Fibroblast of villous mesenchyme (primary cell): ENCODE measurements around the gene IRF6. TPM values are rescaled to one million over a fixed set of nuclear protein-coding genes. Genes with fewer than 3 reads are reported as not detected.

Experiments used
- DNase-seq: peaks from one replicate; pipeline ENCODE4 v3.0.0-alpha.2; 2010; ENCODE audit warnings: low read depth
- H3K4me3 ChIP-seq: 2 replicates; pipeline ENCODE4 v1.5.1; 2011; ENCODE audit warnings: low read depth, mild to moderate bottlenecking, low read length
- total RNA-seq: library from RNA; depleted of rRNA; stranded (reverse); fragments of >200 nt; gene quantifications from 2 replicates; pipeline ENCODE4 v1.2.3, GENCODE V29; 2012
- TF ChIP-seq, protein P1 (sequence below): IDR thresholded peaks from 2 replicates; pipeline ENCODE4 v1.5.1; 2012; ENCODE audit warnings: low read depth, mild to moderate bottlenecking, low read length; ENCODE audit not compliant: insufficient read depth

Gene IRF6
- total RNA-seq, 1 donor, result under 0.01 TPM

DNA sequence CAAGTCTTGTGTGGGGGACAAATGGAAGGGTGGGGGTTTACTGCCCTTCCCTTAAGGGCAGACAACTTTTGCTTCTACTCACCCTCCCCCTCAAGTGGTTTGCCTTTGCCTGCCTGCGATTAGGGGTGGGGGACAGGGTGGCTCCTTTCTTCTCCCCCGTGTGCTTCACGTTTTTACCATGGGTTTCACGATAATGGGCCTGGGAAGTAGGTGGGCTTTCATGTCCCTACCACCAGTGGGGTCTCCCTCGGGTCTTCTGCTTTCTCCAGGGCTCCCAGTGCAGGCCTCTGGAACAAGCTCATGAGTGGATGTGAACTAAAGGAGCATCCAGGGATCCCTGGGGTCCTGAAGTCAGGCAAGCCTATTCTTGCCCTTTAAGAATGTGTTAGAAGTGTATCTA lies 43.4 kb upstream of the IRF6 start:
- TF ChIP-seq, protein P1, sequence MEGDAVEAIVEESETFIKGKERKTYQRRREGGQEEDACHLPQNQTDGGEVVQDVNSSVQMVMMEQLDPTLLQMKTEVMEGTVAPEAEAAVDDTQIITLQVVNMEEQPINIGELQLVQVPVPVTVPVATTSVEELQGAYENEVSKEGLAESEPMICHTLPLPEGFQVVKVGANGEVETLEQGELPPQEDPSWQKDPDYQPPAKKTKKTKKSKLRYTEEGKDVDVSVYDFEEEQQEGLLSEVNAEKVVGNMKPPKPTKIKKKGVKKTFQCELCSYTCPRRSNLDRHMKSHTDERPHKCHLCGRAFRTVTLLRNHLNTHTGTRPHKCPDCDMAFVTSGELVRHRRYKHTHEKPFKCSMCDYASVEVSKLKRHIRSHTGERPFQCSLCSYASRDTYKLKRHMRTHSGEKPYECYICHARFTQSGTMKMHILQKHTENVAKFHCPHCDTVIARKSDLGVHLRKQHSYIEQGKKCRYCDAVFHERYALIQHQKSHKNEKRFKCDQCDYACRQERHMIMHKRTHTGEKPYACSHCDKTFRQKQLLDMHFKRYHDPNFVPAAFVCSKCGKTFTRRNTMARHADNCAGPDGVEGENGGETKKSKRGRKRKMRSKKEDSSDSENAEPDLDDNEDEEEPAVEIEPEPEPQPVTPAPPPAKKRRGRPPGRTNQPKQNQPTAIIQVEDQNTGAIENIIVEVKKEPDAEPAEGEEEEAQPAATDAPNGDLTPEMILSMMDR, result no peak
- no peak for DNase-seq
- H3K4me3 ChIP-seq, result no peak overlapping the region

- TF ChIP-seq, protein P1, result no peak
- no peak overlapping the region for H3K4me3 ChIP-seq
- no peak for DNase-seq
These were observed 39.4 kb upstream of the IRF6 start for GRCh38 chr1:209845408-209845725.

DNA sequence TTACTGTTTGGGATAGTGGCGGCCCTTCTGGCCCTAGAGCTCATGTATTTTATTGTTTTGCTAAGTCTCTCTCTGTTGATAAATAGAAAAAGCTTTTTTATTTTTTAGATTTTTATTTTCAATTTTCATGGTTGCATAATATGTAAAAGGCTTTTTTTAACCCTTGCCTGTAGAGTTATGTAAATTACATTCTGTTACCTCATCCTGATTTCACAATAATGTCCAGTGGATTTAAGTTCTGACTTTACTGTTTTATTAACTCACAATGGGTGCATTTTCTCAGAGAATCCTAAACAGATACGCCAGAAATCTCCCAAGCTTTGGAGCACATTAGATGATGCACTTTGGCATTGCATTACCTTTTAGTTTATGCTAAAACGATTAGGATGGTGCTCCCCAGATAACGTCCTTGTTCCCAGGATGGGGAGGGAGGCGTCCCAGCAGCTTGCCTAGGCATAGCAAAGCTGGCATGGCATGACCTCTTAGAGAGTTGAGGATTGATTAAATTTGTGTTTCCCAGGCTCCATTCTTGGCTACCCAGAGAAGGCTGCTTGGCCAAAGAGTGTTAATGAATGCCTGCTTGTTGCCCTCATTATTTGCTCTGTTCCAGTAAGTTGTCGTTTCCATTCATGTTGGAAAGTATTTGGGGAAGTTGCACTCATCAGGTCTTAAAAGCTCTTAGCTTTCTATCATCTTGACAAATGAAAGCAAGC lies 38.9 kb upstream of the IRF6 start:
- TF ChIP-seq, protein P1, result no peak
- peak; percentile 37 for DNase-seq
- no peak overlapping the region for H3K4me3 ChIP-seq

DNA sequence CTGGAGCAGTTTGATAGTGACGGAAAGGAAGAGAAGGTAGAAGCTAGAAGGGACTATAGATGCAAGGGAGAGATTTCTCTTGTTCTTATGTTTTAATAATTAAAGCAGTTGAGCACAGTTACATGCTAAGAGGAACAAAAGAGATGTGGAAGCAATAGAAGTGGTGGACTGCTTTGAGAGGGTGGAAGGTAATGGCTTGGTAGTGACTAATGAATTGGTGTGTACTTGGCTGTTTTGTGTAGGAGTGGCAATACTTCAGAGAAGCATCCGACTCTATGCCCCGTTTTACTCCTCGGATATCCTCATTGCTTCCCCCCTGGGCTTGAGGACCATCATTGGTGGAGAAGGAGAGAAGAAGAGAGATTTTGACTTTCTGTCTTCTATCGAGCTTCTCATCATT lies 34.7 kb upstream of the IRF6 start:
- TF ChIP-seq, protein P1, result no peak
- DNase-seq, result no peak
- no peak overlapping the region for H3K4me3 ChIP-seq

GRCh38 chr1:209839875-209840546 lies 34.1 kb upstream of the IRF6 start:
- no peak overlapping the region for H3K4me3 ChIP-seq

DNA sequence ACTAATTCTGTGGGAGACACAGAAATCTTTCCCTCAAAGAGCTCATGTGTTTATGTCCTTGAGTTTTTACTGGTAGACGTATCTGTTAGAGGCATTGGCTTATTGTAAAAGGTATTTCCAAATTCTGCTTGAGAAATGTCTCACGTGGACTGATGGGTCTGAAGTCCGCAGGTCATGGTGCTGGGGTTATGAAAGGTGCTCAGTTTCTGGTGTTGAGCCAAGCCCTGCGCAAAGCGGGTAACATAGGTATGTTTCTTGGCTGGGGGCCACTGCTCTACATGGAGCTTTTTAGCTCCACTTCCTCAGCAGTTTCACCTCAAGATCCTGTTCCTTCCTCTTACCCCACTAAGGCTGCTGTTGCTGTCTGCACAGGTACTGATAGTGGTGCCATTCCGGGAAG lies 32.6 kb upstream of the IRF6 start:
- TF ChIP-seq, protein P1, result no peak
- H3K4me3 ChIP-seq, result no peak overlapping the region
- no peak for DNase-seq

More at GRCh38 chr1:209839875-209840546, 34.1 kb upstream of the IRF6 start:
- DNase-seq, result peak; percentile 91
- TF ChIP-seq, protein P1, result no peak
